HepG2 (cell line): ENCODE data around the gene CAMK2G. TPM values are rescaled to one million over a fixed set of nuclear protein-coding genes. Genes with fewer than 3 reads are reported as not detected.
A peak's percentile ranks its signal among the peaks of the same experiment; 100 is the strongest.

ENCODE experiments used
- ADNP ChIP-seq: sonication (generic); formaldehyde crosslinking; IDR thresholded peaks from 2 replicates; pipeline ENCODE4 v1.4.0; 2020; ENCODE audit warnings: missing genetic modification reagents
- CC2D1A ChIP-seq: sonication (generic); formaldehyde crosslinking; IDR thresholded peaks from 2 replicates; pipeline ENCODE4 v1.8.1; 2023; ENCODE audit warnings: mild to moderate bottlenecking, missing genetic modification reagents
- HINFP ChIP-seq: sonication (generic); formaldehyde crosslinking; IDR thresholded peaks from 2 replicates; pipeline ENCODE4 v1.4.0; 2020; ENCODE audit warnings: low read depth, mild to moderate bottlenecking, missing genetic modification reagents
- KDM5B ChIP-seq: sonication (generic); formaldehyde crosslinking; IDR thresholded peaks from 2 replicates; pipeline ENCODE4 v1.4.0; 2020; ENCODE audit warnings: missing genetic modification reagents, mild to moderate bottlenecking, borderline replicate concordance
- MIXL1 ChIP-seq: IDR thresholded peaks from 2 replicates; pipeline ENCODE4 v1.6.1; 2016
- NFKBIZ ChIP-seq: IDR thresholded peaks from 2 replicates; pipeline ENCODE4 v1.6.1; 2018; ENCODE audit warnings: missing genetic modification reagents, missing compliant biosample characterization
- PCBP1 ChIP-seq: fragments of 200-400 bp; formaldehyde crosslinking; IDR thresholded peaks from 2 replicates; pipeline ENCODE4 v1.6.1; 2017; ENCODE audit warnings: mild to moderate bottlenecking, low read depth, low read length, borderline replicate concordance
- REXO4 ChIP-seq: sonication (generic); formaldehyde crosslinking; IDR thresholded peaks from 2 replicates; pipeline ENCODE4 v1.8.0; 2022; ENCODE audit warnings: missing genetic modification reagents, mild to moderate bottlenecking, borderline replicate concordance
- SP2 ChIP-seq: sonication (generic); formaldehyde crosslinking; IDR thresholded peaks from 2 replicates; pipeline ENCODE4 v1.5.1; 2020; ENCODE audit warnings: mild to moderate bottlenecking, missing genetic modification reagents
- ZC3H4 ChIP-seq: sonication (generic); formaldehyde crosslinking; IDR thresholded peaks from 2 replicates; pipeline ENCODE4 v1.4.0; 2020; ENCODE audit warnings: missing genetic modification reagents, borderline replicate concordance
- ZFP36 ChIP-seq: fragments of 150-350 bp; IDR thresholded peaks from 2 replicates; pipeline ENCODE4 v1.6.1; 2018; ENCODE audit warnings: borderline replicate concordance, low read length, low read depth; ENCODE audit not compliant: partially characterized antibody
- ZNF280B ChIP-seq: sonication (generic); formaldehyde crosslinking; IDR thresholded peaks from 2 replicates; pipeline ENCODE4 v1.5.0; 2020; ENCODE audit warnings: missing genetic modification reagents, mild to moderate bottlenecking, borderline replicate concordance
- ZNF547 ChIP-seq: sonication (generic); formaldehyde crosslinking; IDR thresholded peaks from 2 replicates; pipeline ENCODE4 v1.5.1; 2020; ENCODE audit warnings: mild to moderate bottlenecking, missing genetic modification reagents
- ZNF629 ChIP-seq: sonication (generic); formaldehyde crosslinking; conservative IDR thresholded peaks from 2 replicates; pipeline ENCODE4 v1.5.0; 2020; ENCODE audit warnings: missing genetic modification reagents
- ZNF687 ChIP-seq: sonication (generic); formaldehyde crosslinking; IDR thresholded peaks from 2 replicates; pipeline ENCODE4 v1.5.1; 2020; ENCODE audit warnings: mild to moderate bottlenecking, missing genetic modification reagents, moderate library complexity
- polyA plus RNA-seq, 8 experiments: library from polyadenylated mRNA; depleted of rRNA in 3 of 8; stranded (reverse) in 7 of 8; unstranded in 1 of 8; fragments of >200 nt; fragmentation: Illumina TruSeq in 4 of 8; extraction: Trizol in 4 of 8; gene quantifications; 2 replicates each; pipeline versions ENCODE4 v1.2.1 to v1.2.3, GENCODE V29; 2011 to 2016; ENCODE audit warnings: low read depth in 4 of 8, missing spikeins in 1 of 8, mixed read lengths in 1 of 8; ENCODE audit not compliant: insufficient read depth in 1 of 8
- total RNA-seq, 5 experiments: library from RNA; depleted of rRNA; stranded (reverse); fragments of >200 nt; fragmentation: Illumina TruSeq; extraction: Trizol; gene quantifications; 2 replicates each; pipeline ENCODE4 v1.2.3, GENCODE V29; 2016; ENCODE audit warnings: low read depth in 1 of 5
- TF ChIP-seq, protein P1 (sequence below): sonication (generic); formaldehyde crosslinking; IDR thresholded peaks from 2 replicates; pipeline ENCODE4 v1.8.1; 2022; ENCODE audit warnings: low read depth, mild to moderate bottlenecking, missing genetic modification reagents
- TF ChIP-seq, protein P2 (sequence below): sonication (generic); formaldehyde crosslinking; IDR thresholded peaks from 2 replicates; pipeline ENCODE4 v1.5.1; 2020; ENCODE audit warnings: missing genetic modification reagents, mild to moderate bottlenecking, borderline replicate concordance

CAMK2G gene
- total and polyA plus RNA-seq, 2 of the 13 experiments (the other 11 are each of a cell fraction or from before 2014, with no cell fraction given), result 15.9 to 18.8 TPM

- TF ChIP-seq HINFP (CRISPR knock-in tag), result no peak
- no peak for TF ChIP-seq CC2D1A (CRISPR knock-in tag)
- TF ChIP-seq KDM5B, result 0 out of 2 replicates have a peak, but pooled peaks have one; percentile 47
- TF ChIP-seq MIXL1 (CRISPR knock-in tag), result no peak
- TF ChIP-seq SP2, result no peak
- TF ChIP-seq, protein P1, sequence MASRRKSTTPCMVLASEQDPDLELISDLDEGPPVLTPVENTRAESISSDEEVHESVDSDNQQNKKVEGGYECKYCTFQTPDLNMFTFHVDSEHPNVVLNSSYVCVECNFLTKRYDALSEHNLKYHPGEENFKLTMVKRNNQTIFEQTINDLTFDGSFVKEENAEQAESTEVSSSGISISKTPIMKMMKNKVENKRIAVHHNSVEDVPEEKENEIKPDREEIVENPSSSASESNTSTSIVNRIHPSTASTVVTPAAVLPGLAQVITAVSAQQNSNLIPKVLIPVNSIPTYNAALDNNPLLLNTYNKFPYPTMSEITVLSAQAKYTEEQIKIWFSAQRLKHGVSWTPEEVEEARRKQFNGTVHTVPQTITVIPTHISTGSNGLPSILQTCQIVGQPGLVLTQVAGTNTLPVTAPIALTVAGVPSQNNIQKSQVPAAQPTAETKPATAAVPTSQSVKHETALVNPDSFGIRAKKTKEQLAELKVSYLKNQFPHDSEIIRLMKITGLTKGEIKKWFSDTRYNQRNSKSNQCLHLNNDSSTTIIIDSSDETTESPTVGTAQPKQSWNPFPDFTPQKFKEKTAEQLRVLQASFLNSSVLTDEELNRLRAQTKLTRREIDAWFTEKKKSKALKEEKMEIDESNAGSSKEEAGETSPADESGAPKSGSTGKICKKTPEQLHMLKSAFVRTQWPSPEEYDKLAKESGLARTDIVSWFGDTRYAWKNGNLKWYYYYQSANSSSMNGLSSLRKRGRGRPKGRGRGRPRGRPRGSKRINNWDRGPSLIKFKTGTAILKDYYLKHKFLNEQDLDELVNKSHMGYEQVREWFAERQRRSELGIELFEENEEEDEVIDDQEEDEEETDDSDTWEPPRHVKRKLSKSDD (CRISPR knock-in tag), result no peak
- 0 out of 2 replicates have a peak, but pooled peaks have one; percentile 18 for TF ChIP-seq ZNF280B (CRISPR knock-in tag)
- TF ChIP-seq ZC3H4 (CRISPR knock-in tag), result peak; percentile 27; the same call in 1 of the 2 replicates
- TF ChIP-seq, protein P2, sequence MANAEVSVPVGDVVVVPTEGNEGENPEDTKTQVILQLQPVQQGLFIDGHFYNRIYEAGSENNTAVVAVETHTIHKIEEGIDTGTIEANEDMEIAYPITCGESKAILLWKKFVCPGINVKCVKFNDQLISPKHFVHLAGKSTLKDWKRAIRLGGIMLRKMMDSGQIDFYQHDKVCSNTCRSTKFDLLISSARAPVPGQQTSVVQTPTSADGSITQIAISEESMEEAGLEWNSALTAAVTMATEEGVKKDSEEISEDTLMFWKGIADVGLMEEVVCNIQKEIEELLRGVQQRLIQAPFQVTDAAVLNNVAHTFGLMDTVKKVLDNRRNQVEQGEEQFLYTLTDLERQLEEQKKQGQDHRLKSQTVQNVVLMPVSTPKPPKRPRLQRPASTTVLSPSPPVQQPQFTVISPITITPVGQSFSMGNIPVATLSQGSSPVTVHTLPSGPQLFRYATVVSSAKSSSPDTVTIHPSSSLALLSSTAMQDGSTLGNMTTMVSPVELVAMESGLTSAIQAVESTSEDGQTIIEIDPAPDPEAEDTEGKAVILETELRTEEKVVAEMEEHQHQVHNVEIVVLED (CRISPR knock-in tag), result no peak
- TF ChIP-seq NFKBIZ, result no peak
- 0 out of 2 replicates have a peak, but pooled peaks have one; percentile 31 for TF ChIP-seq PCBP1
- peak; percentile 33 for TF ChIP-seq ZNF687 (CRISPR knock-in tag)
- no peak for TF ChIP-seq ZNF629 (CRISPR knock-in tag)
- no peak for TF ChIP-seq ZFP36
- no peak for TF ChIP-seq ADNP (CRISPR knock-in tag)
- no peak for TF ChIP-seq REXO4 (CRISPR knock-in tag)
- TF ChIP-seq ZNF547 (CRISPR knock-in tag), result no peak
These were observed 33.3 kb downstream of the CAMK2G start (continued) for GRCh38 chr10:73841061-73841421.
